Thymus (tissue), 14 donors: ENCODE measurements around the gene SLC22A5. TPM values are rescaled to one million over a fixed set of nuclear protein-coding genes. Genes with fewer than 3 reads are reported as not detected.
A peak's percentile ranks its signal among the peaks of the same experiment; 100 is the strongest.

Experiments
- DNase-seq, 9 donors: peaks; one replicate each; pipeline ENCODE4 v3.0.0-alpha.2; 2013; ENCODE audit warnings: low spot score in 9 of 9, low read depth in 6 of 9, missing footprints in 1 of 9
- H3K27ac ChIP-seq, 2 donors: one replicate each; pipeline ENCODE4 v1.5.1; 2013; ENCODE audit warnings: control low read depth in 1 of 2, low read depth in 1 of 2, low read length in 1 of 2, mild to moderate bottlenecking in 1 of 2, moderate library complexity in 1 of 2
- H3K27me3 ChIP-seq, 2 donors: one replicate each; pipeline ENCODE4 v1.5.1; 2013; ENCODE audit warnings: low read length in 1 of 2; ENCODE audit not compliant: control insufficient read depth in 2 of 2, insufficient read depth in 1 of 2
- H3K36me3 ChIP-seq, 2 donors: one replicate each; pipeline ENCODE4 v1.5.1; 2013; ENCODE audit warnings: low read length in 1 of 2, mild to moderate bottlenecking in 1 of 2, moderate library complexity in 1 of 2; ENCODE audit not compliant: control insufficient read depth in 2 of 2, insufficient read depth in 2 of 2
- H3K4me1 ChIP-seq, 2 donors: one replicate each; pipeline ENCODE4 v1.5.1; 2013; ENCODE audit warnings: low read length in 2 of 2; ENCODE audit not compliant: control insufficient read depth in 2 of 2, insufficient read depth in 2 of 2
- H3K4me3 ChIP-seq, 2 donors: one replicate each; pipeline ENCODE4 v1.5.1; 2013; ENCODE audit warnings: low read length in 2 of 2, control low read depth in 1 of 2, mild to moderate bottlenecking in 1 of 2
- H3K9me3 ChIP-seq, 2 donors: one replicate each; pipeline ENCODE4 v1.5.1; 2013; ENCODE audit warnings: low read length in 1 of 2, mild to moderate bottlenecking in 1 of 2; ENCODE audit not compliant: control insufficient read depth in 2 of 2, insufficient read depth in 1 of 2
- WGBS: extraction: QIAGEN DNeasy Blood & Tissue Kit; methylation state at CpG from one replicate; pipeline ENCODE4 v1.1.7; 2013; 5-methylcytosine and 5-hydroxymethylcytosine counted together
- long read RNA-seq, 10 donors: transcript quantifications; one replicate each; lab custom pipeline, GENCODE V29; 2026
- polyA plus RNA-seq: library from polyadenylated mRNA; stranded (reverse); fragments of 200-250 nt; gene quantifications from one replicate; pipeline ENCODE4 v1.2.3, GENCODE V29; 2013
- total RNA-seq: library from RNA; stranded (reverse); fragments of 120-200 nt; gene quantifications from one replicate; pipeline ENCODE4 v1.2.4, GENCODE V29; 2013
- donor health status: healthy.

The SLC22A5 gene
- total RNA-seq (1.4 TPM), polyA plus RNA-seq (25.4 TPM)
- long read RNA-seq, donor 1 = 0 reads
- long read RNA-seq, donor 2 = 0 reads
- long read RNA-seq, donor 3 = 0 reads
- long read RNA-seq, donor 4 = 0 reads
- long read RNA-seq, donor 5, partial matches to known transcripts = 6 of 8 reads
- long read RNA-seq, donor 5, other reads (novel, unspliced or antisense) = 0 of 8 reads
- long read RNA-seq, donor 6 = 0 reads
- long read RNA-seq, donor 7 = 0 reads
- long read RNA-seq, donor 8 = 0 reads
- long read RNA-seq, donor 9 = 0 reads
- long read RNA-seq, donor 10 = 0 reads

GRCh38 chr5:132369474-132370180, at the start of gene SLC22A5:
SLC22A5 (plus strand) TSS chr5:132369710; CDS start chr5:132369973, 263 bp downstream.
- H3K4me3 ChIP-seq = peak within 1 kb of the TSS; percentile 47 to 81
- no peaks in the 10 kb centered on the region for H3K9me3 ChIP-seq
- H3K4me1 ChIP-seq = peaks cover 3 to 10% of the 10 kb centered on the region in 2 donors
- H3K27ac ChIP-seq = peak within 1 kb of the TSS in 1 of 2 donors; percentile 68
- H3K36me3 ChIP-seq = no peaks in the 10 kb centered on the region
- peaks cover 0 to 41% of the 10 kb centered on the region in 2 donors for H3K27me3 ChIP-seq
- WGBS = under 1% methylated on average over 83 of the region's 83 CpGs
- DNase-seq = peak in 6 of 9 donors; percentile 32 to 68 (median 44)

DNA sequence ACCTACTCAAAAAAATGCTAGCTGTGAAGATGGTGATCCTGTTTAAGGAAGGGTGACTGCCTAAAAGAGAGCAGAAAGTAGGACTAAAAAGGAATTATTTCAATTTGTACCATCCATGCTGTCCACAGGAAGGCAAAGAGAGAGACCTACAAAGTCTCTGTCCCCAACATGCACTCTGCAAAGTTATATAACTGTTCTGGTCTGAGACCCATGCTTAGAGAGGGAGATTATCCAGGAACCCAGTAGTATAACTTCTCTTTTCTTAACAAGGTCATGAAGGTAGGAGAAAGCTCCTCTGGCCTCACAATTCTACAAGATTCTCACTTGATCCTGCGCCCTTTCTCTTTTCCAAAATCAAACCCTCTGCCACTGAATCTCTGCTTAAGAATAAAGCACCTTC, 49.5 kb upstream of the SLC22A5 start:
- no peaks in the 10 kb centered on the region for H3K36me3 ChIP-seq
- WGBS = 96% methylated on average over 1 of the region's 1 CpG

DNA sequence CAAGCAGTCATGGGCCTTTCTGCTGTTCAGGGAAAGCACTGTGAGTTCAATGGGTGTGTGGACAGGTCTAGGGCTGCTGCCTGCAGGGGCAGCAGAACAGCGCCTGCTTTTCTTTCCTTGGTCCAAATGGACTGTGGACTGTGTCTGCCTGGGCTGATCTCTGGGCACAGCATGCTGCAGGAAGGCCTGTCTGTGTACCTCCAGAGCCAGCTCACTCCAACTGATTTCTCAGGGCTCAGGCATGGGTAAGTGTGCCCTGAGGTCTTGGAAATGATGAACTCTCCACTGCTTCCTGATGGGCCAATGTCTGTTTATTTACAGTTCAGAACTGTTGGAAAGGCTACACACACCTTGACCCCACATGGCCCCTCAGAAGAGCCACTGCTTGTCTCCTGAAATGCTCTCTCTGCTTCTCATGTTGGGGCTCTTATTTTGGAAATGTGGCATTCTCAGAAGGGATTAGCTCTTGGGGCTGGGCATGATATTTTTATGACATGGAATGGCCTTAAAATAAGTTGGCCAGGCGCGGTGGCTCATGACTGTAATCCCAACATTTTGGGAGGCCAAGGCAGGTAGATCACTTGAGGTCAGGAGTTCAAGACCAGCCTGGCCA, 48.3 kb upstream of the SLC22A5 start:
- H3K4me3 ChIP-seq = no peak overlapping the region
- no peaks in the 10 kb centered on the region for H3K4me1 ChIP-seq
- over 99% methylated on average over 3 of the region's 3 CpGs for WGBS
- no peak overlapping the region for H3K27ac ChIP-seq
- H3K9me3 ChIP-seq = no peaks in the 10 kb centered on the region
- no peaks in the 10 kb centered on the region for H3K36me3 ChIP-seq
- H3K27me3 ChIP-seq = no peaks in the 10 kb centered on the region
- DNase-seq = no peak

More for the DNA sequence above, 49.5 kb upstream of the SLC22A5 start:
- H3K4me3 ChIP-seq = no peak overlapping the region
- no peak for DNase-seq
- no peak overlapping the region for H3K27ac ChIP-seq
- no peaks in the 10 kb centered on the region for H3K9me3 ChIP-seq
- H3K4me1 ChIP-seq = no peaks in the 10 kb centered on the region
- no peaks in the 10 kb centered on the region for H3K27me3 ChIP-seq

DNA sequence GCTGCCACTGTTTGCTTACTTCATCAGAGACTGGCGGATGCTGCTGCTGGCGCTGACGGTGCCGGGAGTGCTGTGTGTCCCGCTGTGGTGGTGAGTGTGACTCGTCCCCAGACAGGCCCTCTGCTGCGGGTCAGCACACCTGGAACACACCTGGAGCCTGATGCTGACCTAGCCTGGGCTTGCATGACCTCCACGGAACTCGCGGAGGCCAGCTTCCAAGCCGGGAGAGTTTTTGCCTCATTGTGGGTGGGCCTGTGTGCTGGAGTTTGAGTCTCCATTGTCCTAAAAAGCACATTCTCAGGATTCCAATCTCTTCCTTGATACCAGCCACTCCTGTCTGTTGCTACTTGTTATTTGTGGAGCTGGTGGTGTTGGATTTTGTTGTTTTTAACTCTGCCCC, 47.2 kb upstream of the SLC22A5 start:
- Histone ChIP-seq H3K9me3 (no peaks in the 10 kb centered on the region), H3K4me1 (no peaks in the 10 kb centered on the region), H3K27me3 (no peaks in the 10 kb centered on the region), H3K36me3 (no peaks in the 10 kb centered on the region), H3K4me3 (no peak overlapping the region), H3K27ac (no peak overlapping the region)
- WGBS = 95% methylated on average over 11 of the region's 11 CpGs
- DNase-seq = no peak

DNA sequence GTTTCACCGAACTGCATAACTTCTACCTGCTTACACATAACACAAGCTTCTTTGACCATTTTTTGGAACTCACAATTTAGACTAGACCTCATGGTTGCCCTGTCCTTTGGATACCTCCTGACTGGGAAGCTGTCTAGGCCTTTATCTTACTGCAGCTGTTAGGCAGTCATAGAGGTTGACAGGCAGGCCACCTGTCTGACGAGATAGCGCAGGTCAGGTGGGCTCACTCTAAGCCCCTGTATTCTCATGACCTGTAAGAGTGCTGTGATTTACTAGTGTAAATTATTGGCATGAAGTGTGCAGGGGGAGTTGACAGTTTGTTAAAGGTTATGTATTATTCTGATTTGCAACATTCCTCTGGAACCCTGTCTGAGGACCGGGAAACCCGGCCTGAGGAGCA, 46.3 kb upstream of the SLC22A5 start:
- WGBS = 87% methylated on average over 5 of the region's 5 CpGs
- no peaks in the 10 kb centered on the region for H3K36me3 ChIP-seq
- H3K27me3 ChIP-seq = no peaks in the 10 kb centered on the region
- DNase-seq = no peak
- no peaks in the 10 kb centered on the region for H3K9me3 ChIP-seq
- H3K27ac ChIP-seq = no peak overlapping the region
- H3K4me3 ChIP-seq = no peak overlapping the region
- peaks cover 0 to 2% of the 10 kb centered on the region in 2 donors for H3K4me1 ChIP-seq

- H3K27me3 ChIP-seq = no peaks in the 10 kb centered on the region
- H3K9me3 ChIP-seq = no peaks in the 10 kb centered on the region
- DNase-seq = no peak
- H3K4me3 ChIP-seq = no peak overlapping the region
- no peak overlapping the region for H3K27ac ChIP-seq
- 96% methylated on average over 4 of the region's 4 CpGs for WGBS
- peaks cover 0 to 2% of the 10 kb centered on the region in 2 donors for H3K4me1 ChIP-seq
- no peaks in the 10 kb centered on the region for H3K36me3 ChIP-seq
Observed at GRCh38 chr5:132325691-132326090, 43.8 kb upstream of the SLC22A5 start.

DNA sequence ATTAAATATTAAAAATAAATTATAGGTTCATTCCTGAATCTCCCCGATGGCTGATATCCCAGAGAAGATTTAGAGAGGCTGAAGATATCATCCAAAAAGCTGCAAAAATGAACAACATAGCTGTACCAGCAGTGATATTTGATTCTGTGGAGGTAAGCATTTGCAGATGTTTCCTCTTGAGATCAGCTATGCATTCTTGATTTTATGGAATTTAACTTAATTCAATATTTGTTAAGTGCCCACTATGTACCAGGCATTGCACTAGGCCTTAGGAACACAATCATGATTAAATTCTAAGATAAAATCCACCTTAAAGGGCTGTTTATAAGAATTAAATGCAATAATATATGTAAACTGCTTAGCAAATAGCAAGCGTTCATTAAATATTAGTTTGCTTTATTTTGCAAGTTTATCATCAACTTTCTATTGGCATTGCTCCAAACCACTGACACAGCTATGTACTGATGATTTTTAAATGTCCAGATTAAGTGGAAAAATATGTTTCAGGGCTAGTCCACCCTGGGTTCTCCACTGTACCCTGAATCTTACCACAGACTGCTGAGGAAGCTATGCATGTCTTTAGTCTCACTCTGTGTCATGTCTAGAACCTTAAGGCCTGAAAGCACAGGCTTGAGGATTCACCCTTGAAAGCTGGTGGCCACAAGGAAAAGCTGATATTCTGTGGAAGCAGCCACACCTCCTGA, 42.1 kb upstream of the SLC22A5 start:
- DNase-seq = no peak
- no peaks in the 10 kb centered on the region for H3K36me3 ChIP-seq
- no peaks in the 10 kb centered on the region for H3K27me3 ChIP-seq
- no peak overlapping the region for H3K4me3 ChIP-seq
- 97% methylated on average over 2 of the region's 2 CpGs for WGBS
- no peak overlapping the region for H3K27ac ChIP-seq
- H3K9me3 ChIP-seq = no peaks in the 10 kb centered on the region
- peaks cover 0 to 2% of the 10 kb centered on the region in 2 donors for H3K4me1 ChIP-seq

DNA sequence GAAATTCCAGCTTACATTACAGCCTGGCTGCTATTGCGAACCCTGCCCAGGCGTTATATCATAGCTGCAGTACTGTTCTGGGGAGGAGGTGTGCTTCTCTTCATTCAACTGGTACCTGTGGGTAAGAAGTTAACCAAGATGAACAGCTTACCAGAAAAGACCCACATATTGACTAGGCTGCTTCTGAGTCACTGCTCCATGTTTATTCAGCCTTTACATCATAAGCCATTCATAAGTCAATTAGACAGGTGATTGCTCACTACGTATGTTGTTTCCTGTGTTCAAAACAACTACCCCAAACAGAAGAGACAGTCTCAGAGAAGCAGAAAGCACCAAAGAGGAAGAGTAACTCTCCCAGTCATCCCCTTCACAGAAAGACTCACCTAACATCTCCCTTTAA, 34.7 kb upstream of the SLC22A5 start:
- no peaks in the 10 kb centered on the region for H3K36me3 ChIP-seq
- H3K9me3 ChIP-seq = no peaks in the 10 kb centered on the region
- no peak overlapping the region for H3K4me3 ChIP-seq
- H3K4me1 ChIP-seq = no peaks in the 10 kb centered on the region
- no peaks in the 10 kb centered on the region for H3K27me3 ChIP-seq
- 85% methylated on average over 3 of the region's 3 CpGs for WGBS
- no peak for DNase-seq
- no peak overlapping the region for H3K27ac ChIP-seq

DNA sequence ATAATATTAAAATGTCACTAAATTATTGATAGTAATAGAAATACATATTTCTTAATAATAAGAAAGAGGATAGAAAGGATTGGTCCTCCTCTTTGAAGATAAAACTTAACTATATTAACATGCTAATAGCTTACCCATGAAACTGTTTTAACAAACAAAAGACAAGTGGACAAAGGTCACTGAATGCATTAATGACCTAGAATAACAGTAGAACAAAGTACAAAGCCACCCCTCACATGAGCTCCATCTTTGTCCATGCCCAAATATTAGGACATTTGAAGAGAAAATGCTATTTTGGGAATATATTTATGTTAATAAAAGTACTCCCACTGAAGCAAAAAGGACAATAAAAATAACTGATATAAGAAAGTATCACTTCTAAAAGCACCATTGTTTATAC, 34.1 kb upstream of the SLC22A5 start:
- Histone ChIP-seq H3K36me3 (no peaks in the 10 kb centered on the region), H3K9me3 (no peaks in the 10 kb centered on the region)

More for the DNA sequence above, 34.1 kb upstream of the SLC22A5 start:
- no peak overlapping the region for H3K27ac ChIP-seq
- DNase-seq = no peak
- no peak overlapping the region for H3K4me3 ChIP-seq
- H3K4me1 ChIP-seq = no peaks in the 10 kb centered on the region
- no peaks in the 10 kb centered on the region for H3K27me3 ChIP-seq
